OCI-LY3 (cell line): ENCODE data around the gene TMEM185A.

Experiments
- H2AFZ ChIP-seq: fragments of 200-600, 300-600 bp; shearing (Covaris generic); 2 replicates; pipeline ENCODE4 v1.6.0; 2014; ENCODE audit warnings: antibody characterized with exemption, low read depth, low read length
- H3K27ac ChIP-seq: fragments of 200-600, 300-600 bp; sonication (generic); 2 replicates; pipeline ENCODE4 v1.5.1; 2014; ENCODE audit warnings: mild to moderate bottlenecking, low read length, moderate library complexity, mixed read lengths
- H3K27me3 ChIP-seq: fragments of 200-600, 300-600 bp; sonication (generic); 2 replicates; pipeline ENCODE4 v1.6.1; 2014; ENCODE audit warnings: low read depth, low read length, mixed read lengths
- H3K36me3 ChIP-seq: fragments of 200-600, 300-600 bp; sonication (generic); replicated peaks from 2 replicates; pipeline ENCODE3; 2014; ENCODE audit warnings: low read depth, low read length, mixed read lengths
- H3K4me1 ChIP-seq: fragments of 300-600, 200-600 bp; sonication (generic); 2 replicates; pipeline ENCODE4 v1.6.1; 2014; ENCODE audit warnings: low read length, mixed read lengths
- H3K4me2 ChIP-seq: fragments of 200-600, 300-600 bp; sonication (generic); 2 replicates; pipeline ENCODE4 v1.6.1; 2014; ENCODE audit warnings: low read length, mixed read lengths
- H3K4me3 ChIP-seq: fragments of 300-600, 200-600 bp; sonication (generic); 2 replicates; pipeline ENCODE4 v1.5.1; 2014; ENCODE audit warnings: antibody characterized with exemption, mild to moderate bottlenecking, low read length, moderate library complexity
- H3K79me2 ChIP-seq: fragments of 300-600, 200-600 bp; shearing (Covaris generic); 2 replicates; pipeline ENCODE4 v1.6.1; 2014; ENCODE audit warnings: mild to moderate bottlenecking, low read length, mixed read lengths
- H3K9ac ChIP-seq: fragments of 300-600, 200-600 bp; shearing (Covaris generic); 2 replicates; pipeline ENCODE4 v1.6.0; 2014; ENCODE audit warnings: mild to moderate bottlenecking, low read length, moderate library complexity
- H3K9me3 ChIP-seq: fragments of 200-600, 300-600 bp; shearing (Covaris generic); 2 replicates; pipeline ENCODE4 v1.6.1; 2014; ENCODE audit warnings: low read length, mixed read lengths; ENCODE audit not compliant: insufficient read depth
- H4K20me1 ChIP-seq: fragments of 200-600, 300-600 bp; sonication (generic); 2 replicates; pipeline ENCODE4 v1.6.1; 2016; ENCODE audit warnings: low read length, mixed read lengths; ENCODE audit not compliant: insufficient read depth
- CTCF ChIP-seq: fragments of 200-600, 300-600 bp; sonication (generic); IDR thresholded peaks from 2 replicates; pipeline ENCODE4 v1.5.1; 2014; ENCODE audit warnings: antibody characterized with exemption, low read length, low read depth
- EZH2phosphoT487 ChIP-seq: fragments of 200-600 bp; shearing (Covaris generic); IDR thresholded peaks from 2 replicates; pipeline ENCODE4 v1.6.1; 2018; ENCODE audit warnings: antibody characterized with exemption, mixed run types, low read depth

TMEM185A gene

DNA sequence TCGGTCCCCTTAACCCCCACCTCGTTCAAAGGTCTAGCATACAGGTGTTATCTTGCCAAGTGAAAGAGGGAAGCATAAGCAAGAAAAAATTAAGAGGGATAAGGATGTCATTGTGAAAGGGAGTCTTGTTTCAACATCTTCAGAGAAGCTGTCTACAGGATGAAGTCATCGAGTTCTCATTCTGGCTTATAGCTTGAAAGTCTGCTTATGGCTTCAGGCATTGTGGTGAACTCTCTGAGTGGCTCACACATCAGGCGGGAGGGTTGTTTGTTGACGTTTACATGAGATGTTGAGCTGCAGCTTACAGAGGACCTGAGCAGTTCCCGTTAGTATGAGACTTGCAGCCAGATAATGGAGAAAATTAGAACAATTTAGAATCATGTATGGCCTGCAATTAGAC lies 60.9 kb downstream of the TMEM185A start:
- H3K79me2 ChIP-seq, result no peaks in the 10 kb centered on the region
- peaks cover 8% of the 10 kb centered on the region for H3K4me1 ChIP-seq
- H4K20me1 ChIP-seq, result no peaks in the 10 kb centered on the region
- H3K27me3 ChIP-seq, result no peaks in the 10 kb centered on the region
- H3K27ac ChIP-seq, result no peak overlapping the region
- H3K9ac ChIP-seq, result no peak overlapping the region
- no peak overlapping the region for H3K4me2 ChIP-seq
- TF ChIP-seq CTCF (no peak), EZH2phosphoT487 (no peak)
- no peak overlapping the region for H3K4me3 ChIP-seq
- no peak overlapping the region for H2AFZ ChIP-seq
- H3K36me3 ChIP-seq, result no peaks in the 10 kb centered on the region
- H3K9me3 ChIP-seq, result no peaks in the 10 kb centered on the region

- TF ChIP-seq CTCF (no peak), EZH2phosphoT487 (no peak)
- no peak overlapping the region for H3K27ac ChIP-seq
- no peaks in the 10 kb centered on the region for H4K20me1 ChIP-seq
- no peaks in the 10 kb centered on the region for H3K79me2 ChIP-seq
- peaks cover 8% of the 10 kb centered on the region for H3K4me1 ChIP-seq
- H3K4me2 ChIP-seq, result no peak overlapping the region
- no peaks in the 10 kb centered on the region for H3K27me3 ChIP-seq
- H2AFZ ChIP-seq, result no peak overlapping the region
- H3K9me3 ChIP-seq, result no peaks in the 10 kb centered on the region
- no peak overlapping the region for H3K4me3 ChIP-seq
- no peaks in the 10 kb centered on the region for H3K36me3 ChIP-seq
- H3K9ac ChIP-seq, result no peak overlapping the region
Observed at GRCh38 chrX:149569770-149570169, 61.8 kb downstream of the TMEM185A start.

DNA sequence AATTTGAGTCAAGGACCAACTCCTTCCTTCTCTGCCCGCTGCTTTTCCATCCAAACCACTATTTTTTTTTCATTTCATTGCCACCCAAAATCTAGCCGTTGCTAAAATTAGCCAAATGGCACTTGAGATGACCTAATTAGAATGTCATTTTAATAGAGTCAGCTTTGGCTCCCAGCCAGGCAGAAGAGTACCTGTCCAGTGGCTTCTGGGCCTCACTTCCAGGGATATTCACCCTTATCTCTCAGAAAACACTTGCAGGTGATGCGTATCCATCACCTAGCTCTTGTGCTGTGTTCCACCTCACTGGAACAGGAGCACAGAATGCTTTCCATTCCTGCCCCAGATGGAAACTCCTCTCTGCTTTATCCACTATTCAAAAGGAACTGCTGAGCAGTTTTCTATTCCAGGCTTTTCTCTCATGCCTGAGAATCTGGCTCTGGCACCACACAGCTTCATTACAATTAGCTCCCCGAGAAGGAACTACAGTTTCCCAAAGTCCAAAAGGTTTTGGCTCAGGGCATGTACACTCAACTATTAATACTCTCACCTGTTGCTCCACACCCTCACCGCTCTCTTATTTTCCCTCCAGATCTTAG lies 62.8 kb downstream of the TMEM185A start:
- Histone ChIP-seq H3K4me2 (no peak overlapping the region), H3K79me2 (no peaks in the 10 kb centered on the region), H3K36me3 (no peaks in the 10 kb centered on the region), H3K4me1 (peaks cover 8% of the 10 kb centered on the region), H3K9me3 (no peaks in the 10 kb centered on the region), H3K9ac (no peak overlapping the region), H3K27me3 (no peaks in the 10 kb centered on the region), H3K27ac (no peak overlapping the region), H2AFZ (no peak overlapping the region), H4K20me1 (no peaks in the 10 kb centered on the region), H3K4me3 (no peak overlapping the region)
- no peak for TF ChIP-seq EZH2phosphoT487
- no peak for TF ChIP-seq CTCF

DNA sequence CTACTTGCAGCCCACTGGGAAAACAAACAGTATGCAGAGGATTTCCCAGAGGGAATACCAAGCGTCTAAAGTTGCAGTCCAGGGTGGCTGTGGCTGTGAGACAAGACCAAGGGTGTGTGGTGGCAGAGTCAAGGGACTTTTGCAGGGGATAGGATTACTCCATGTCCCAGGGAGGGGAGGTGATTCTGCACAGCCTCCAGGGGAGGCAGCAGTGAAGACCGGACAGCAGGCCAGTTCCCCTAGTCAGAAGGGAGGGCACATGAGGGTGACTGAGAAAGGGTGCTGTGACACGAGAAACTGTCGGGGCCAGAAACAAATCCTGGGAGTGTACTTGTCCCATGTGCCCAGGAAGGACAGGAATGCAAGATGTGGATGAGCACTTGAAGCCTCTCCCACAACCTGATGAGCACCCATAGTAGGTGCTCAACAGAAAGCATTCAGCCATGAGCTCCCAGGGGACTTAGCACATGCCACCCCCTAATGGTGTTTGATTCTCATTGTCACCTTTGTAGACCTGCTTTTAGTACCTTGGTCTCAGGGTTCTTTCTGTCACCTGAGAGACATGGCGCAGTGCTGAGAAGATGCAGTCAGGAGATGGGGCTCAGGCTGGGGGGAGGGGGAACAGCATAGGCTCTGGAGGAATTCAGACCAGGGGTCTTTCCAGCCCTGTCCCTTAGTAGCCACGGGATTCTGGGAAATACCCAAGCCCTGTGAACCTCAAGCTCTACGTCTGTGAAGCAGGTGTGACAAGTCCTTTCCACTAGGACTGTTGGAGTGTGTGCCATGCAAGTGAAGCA lies 63.8 kb downstream of the TMEM185A start:
- TF ChIP-seq EZH2phosphoT487 (no peak), CTCF (no peak)
- no peak overlapping the region for H3K27ac ChIP-seq
- H3K4me1 ChIP-seq, result peaks cover 6% of the 10 kb centered on the region
- no peak overlapping the region for H3K4me3 ChIP-seq
- no peaks in the 10 kb centered on the region for H3K27me3 ChIP-seq
- H3K79me2 ChIP-seq, result no peaks in the 10 kb centered on the region
- H3K9me3 ChIP-seq, result no peaks in the 10 kb centered on the region
- no peak overlapping the region for H2AFZ ChIP-seq
- no peak overlapping the region for H3K9ac ChIP-seq
- H3K36me3 ChIP-seq, result no peaks in the 10 kb centered on the region
- no peak overlapping the region for H3K4me2 ChIP-seq
- no peaks in the 10 kb centered on the region for H4K20me1 ChIP-seq
